LNCaP clone FGC (cell line): ENCODE measurements around the gene ATP6V0B.
A peak's percentile ranks its signal among the peaks of the same experiment; 100 is the strongest.

Experiments
- DNase-seq: peaks from one replicate; pipeline ENCODE4 v3.0.0-alpha.2; 2011; ENCODE audit warnings: low read depth
- H3K4me3 ChIP-seq: 2 replicates; pipeline ENCODE4 v1.5.1; 2011; ENCODE audit warnings: mild to moderate bottlenecking, low read depth, low read length, control low read depth
- TF ChIP-seq, protein P1 (sequence below): IDR thresholded peaks from 2 replicates; pipeline ENCODE4 v1.5.1; 2012; ENCODE audit warnings: mild to moderate bottlenecking; ENCODE audit not compliant: control insufficient read depth, insufficient read depth; ENCODE audit errors: extremely low read depth

Gene ATP6V0B

DNA sequence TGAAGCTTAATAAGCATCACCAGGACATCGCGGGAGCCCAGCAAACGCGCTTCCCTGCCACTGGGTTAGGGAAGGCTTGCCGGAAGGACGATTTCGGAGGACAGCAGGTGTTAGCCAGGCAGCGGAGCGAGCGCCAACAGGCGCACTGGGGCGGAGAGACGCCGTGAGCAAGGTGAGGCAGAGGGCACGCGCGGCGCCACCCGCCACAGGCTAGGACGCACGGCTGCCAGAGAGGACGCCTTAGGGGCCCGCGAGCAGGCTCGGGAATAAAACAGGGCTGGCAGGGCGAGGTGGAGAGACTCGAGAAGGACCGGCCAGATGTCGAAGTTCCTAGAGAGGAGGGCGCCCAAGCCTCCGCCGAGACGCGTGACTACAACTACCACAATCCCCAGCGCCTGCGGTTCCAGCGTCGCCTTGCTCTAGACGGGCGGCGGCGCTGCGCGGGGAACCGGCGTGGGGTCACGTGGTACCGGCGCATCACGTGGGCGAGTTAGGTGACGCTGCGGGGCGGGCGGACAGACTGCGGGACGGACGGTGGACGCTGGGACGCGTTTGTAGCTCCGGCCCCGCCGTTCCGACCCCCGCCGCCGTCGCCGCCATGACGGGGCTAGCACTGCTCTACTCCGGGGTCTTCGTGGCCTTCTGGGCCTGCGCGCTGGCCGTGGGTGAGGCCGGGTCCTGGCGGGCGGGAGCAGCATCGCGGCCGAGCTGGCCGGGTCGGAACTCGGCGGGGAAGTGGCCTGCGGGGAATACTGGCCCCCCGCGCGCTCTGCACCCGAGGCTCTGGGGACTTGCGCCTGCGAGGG lies at the start of gene ATP6V0B:
Gene ATP6V0B, plus strand, starts transcription at position 518 of the 806 bp plus-strand sequence. Its CDS starts 81 bp downstream, at position 599.
- DNase-seq = peak; percentile 75
- H3K4me3 ChIP-seq = peak within 1 kb of the TSS; percentile 98
- TF ChIP-seq, protein P1, sequence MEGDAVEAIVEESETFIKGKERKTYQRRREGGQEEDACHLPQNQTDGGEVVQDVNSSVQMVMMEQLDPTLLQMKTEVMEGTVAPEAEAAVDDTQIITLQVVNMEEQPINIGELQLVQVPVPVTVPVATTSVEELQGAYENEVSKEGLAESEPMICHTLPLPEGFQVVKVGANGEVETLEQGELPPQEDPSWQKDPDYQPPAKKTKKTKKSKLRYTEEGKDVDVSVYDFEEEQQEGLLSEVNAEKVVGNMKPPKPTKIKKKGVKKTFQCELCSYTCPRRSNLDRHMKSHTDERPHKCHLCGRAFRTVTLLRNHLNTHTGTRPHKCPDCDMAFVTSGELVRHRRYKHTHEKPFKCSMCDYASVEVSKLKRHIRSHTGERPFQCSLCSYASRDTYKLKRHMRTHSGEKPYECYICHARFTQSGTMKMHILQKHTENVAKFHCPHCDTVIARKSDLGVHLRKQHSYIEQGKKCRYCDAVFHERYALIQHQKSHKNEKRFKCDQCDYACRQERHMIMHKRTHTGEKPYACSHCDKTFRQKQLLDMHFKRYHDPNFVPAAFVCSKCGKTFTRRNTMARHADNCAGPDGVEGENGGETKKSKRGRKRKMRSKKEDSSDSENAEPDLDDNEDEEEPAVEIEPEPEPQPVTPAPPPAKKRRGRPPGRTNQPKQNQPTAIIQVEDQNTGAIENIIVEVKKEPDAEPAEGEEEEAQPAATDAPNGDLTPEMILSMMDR = peak; percentile 22; the same call in 1 of the 2 replicates

DNA sequence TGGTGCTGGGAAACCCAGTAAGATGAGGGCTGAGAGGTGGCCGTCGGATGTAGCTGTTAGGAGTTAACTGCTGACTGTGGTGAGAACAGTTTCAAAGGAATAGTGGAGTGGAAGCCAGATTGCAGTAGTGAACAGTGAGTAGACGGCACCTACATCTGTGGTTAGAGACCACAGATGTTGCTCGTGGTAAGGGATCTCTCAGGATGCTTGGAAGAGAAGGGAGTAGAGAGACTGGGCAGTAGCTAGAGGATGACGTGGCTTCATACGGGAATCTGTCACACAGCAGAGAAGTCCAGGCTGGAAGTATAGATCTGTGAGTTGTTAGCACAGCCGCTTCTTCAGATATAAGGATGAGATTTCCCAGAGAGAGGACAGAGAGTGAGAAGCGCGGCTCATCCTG lies 48.9 kb upstream of the ATP6V0B start:
- no peak overlapping the region for H3K4me3 ChIP-seq
- TF ChIP-seq, protein P1 = no peak
- DNase-seq = no peak

DNA sequence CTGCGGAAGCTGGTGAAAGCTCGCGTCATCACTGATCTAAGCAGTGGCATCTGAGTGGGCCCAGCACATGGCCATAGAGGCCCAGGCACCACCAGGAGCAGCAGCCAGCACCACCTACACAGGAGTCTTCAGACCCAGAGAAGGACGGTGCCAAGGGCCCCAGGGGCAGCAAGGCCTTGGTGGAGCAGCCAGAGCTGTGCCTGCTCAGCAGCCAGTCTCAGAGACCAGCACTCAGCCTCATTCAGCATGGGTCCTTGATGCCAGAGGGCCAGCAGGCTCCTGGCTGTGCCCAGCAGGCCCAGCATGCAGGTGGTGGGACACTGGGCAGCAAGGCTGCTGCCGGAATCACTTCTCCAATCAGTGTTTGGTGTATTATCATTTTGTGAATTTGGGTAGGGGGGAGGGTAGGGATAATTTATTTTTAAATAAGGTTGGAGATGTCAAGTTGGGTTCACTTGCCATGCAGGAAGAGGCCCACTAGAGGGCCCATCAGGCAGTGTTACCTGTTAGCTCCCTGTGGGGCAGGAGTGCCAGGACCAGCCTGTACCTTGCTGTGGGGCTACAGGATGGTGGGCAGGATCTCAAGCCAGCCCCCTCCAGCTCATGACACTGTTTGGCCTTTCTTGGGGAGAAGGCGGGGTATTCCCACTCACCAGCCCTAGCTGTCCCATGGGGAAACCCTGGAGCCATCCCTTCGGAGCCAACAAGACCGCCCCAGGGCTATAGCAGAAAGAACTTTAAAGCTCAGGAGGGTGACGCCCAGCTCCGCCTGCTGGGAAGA lies 44.4 kb upstream of the ATP6V0B start:
- TF ChIP-seq, protein P1 = peak; percentile 42; the same call in 1 of the 2 replicates
- no peak for DNase-seq
- H3K4me3 ChIP-seq = no peak overlapping the region

DNA sequence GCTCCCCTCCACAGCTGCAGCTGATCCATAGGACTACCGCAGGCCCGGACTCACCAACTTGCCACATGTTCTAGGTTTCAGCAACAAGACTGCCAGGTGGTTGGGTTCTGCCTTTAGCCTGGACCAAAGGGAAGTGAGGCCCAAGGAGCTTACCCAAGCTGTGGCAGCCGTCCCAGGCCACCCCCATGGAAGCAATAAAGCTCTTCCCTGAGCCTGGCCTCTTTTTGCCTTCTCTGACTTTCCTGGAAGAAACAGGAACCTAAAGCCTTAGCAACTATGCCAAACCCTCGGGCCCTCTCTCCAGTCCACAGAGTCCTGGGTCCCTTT lies 43.8 kb upstream of the ATP6V0B start:
- no peak overlapping the region for H3K4me3 ChIP-seq
- TF ChIP-seq, protein P1 = no peak
- DNase-seq = no peak

DNA sequence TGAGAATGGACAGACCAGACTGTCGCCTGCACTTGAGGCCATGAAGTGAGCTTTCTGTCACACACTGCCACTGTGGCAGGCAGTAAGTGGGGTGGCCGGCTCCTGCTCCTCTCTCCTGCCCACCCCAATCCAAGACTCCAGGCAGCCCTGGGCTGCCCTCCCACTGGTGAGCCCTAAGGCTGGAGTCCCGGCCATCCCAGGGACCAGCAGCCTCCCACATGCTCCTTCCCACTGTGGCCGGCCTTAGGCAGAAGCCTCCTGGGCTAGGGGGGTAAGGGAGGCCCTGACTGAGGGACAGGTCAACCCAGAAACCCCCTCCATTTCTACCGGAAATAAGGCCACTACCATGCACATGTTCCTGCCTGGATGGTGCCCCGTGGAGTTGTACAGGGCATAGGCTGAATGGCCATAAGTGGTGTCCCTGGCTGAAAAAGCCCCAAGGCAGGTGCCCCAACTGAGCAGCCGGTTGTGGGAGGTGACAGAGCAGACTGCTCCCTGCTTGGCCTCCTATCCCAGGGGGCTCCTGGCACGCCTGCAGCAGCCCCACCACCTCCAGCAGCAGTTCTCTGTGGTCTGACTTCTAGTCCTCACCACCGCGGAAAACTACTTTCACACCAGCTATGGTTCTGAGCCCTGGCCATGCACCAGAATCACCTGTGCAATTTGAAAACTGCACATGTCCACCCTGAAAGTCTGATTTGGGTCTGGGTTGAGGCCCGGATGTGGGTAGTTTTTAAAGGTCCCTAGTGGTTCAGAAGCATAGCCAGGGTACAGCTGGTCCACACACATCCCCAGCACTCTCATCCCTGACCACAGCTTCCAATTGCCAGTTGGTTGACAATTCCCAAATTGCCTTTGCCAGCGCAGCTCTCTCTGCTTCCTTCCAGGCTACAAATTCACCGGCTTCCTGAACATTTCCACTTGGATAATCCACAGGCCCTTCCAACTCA lies 42.8 kb upstream of the ATP6V0B start:
- TF ChIP-seq, protein P1 = no peak
- no peak for DNase-seq
- H3K4me3 ChIP-seq = no peak overlapping the region

DNA sequence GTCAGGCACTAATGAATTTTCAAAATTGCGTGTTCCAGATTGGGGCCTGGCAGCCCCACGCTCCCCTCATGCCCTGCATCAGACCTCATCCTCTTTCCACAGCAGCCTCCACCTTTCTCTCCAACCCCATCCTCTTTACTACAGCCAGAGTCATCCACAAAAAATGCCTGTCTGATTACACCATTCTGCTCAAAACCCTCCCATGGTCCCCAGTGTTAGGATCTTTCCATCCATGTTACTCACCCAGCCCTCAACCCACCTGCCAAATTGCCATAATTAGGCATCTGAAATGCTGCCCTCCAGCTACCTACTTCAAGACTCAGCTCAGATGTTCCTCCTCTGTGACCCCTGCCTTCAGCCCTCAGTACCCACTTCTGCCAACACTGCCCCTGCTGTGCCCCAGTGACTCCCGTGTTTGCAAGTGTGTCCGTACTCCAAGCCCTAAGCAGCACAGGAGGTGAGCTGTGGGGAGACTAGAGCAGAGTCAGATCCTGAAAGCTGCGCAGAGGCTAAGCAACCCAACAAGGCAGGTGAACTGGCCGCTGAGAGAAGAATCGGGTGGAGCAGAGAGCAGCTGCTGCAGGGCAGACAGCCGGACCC lies 41.9 kb upstream of the ATP6V0B start:
- DNase-seq = no peak
- H3K4me3 ChIP-seq = no peak overlapping the region
- TF ChIP-seq, protein P1 = no peak
